NCI-H526 treated with DMSO at 0.1 percent for 48 hours (cell line): ENCODE measurements around the gene IL13.
"Not testable (repeated sequence)": the region's sequence is repeated elsewhere in the genome, so short reads cannot be mapped to it uniquely, and the experiment has no call there.

ENCODE experiments used
- DNase-seq: peaks from one replicate; lab custom pipeline; 2025; lab: John Stamatoyannopoulos, UW

The IL13 gene

GRCh38 chr5:132688536-132689339 is 30.8 kb downstream of the IL13 start:
- no peak for DNase-seq

GRCh38 chr5:132689513-132689912 is 31.5 kb downstream of the IL13 start:
- no peak for DNase-seq

GRCh38 chr5:132690156-132690555 is 32.2 kb downstream of the IL13 start:
- DNase-seq: no peak

- DNase-seq: not testable (repeated sequence)
These were observed 34.0 kb downstream of the IL13 start for GRCh38 chr5:132691755-132692631.

- no peak for DNase-seq
These were observed 34.6 kb downstream of the IL13 start for GRCh38 chr5:132692632-132692967.

GRCh38 chr5:132695956-132696355 is 38.0 kb downstream of the IL13 start:
- DNase-seq: no peak

- DNase-seq: no peak
These were observed 46.9 kb downstream of the IL13 start for GRCh38 chr5:132704875-132705274.

GRCh38 chr5:132708645-132709044 is 50.7 kb downstream of the IL13 start:
- no peak for DNase-seq
